ENCODE measurements around the gene TUT1. TPM values are rescaled to one million over a fixed set of nuclear protein-coding genes. Genes with fewer than 3 reads are reported as not detected.

Gene TUT1
- total and polyA plus RNA-seq, 2 experiments from 2014 or later = 12.8 to 22.2 TPM

GRCh38 chr11:62546929-62547625 lies 44.2 kb downstream of the TUT1 start (continued):
- TF ChIP-seq CTCF (conservative IDR thresholded peaks at IDR 0.05; ENCODE audit: low read depth in 2 of 2) (no peak), EZH2 (IDR thresholded peaks at IDR 0.05; ENCODE audit: low read depth, unreplicated experiment) (peak; percentile 70), NANOG (IDR thresholded peaks at IDR 0.05; ENCODE audit: borderline replicate concordance) (no peak), POLR2AphosphoS5 (IDR thresholded peaks at IDR 0.05; ENCODE audit: low read depth) (no peak), EZH2phosphoT487 (IDR thresholded peaks at IDR 0.05; ENCODE audit: unreplicated experiment) (peak; percentile 58), REST (IDR thresholded peaks at IDR 0.05; ENCODE audit: unreplicated experiment) (no peak), ZNF114 (CRISPR knock-in tag; IDR thresholded peaks at IDR 0.05) (no peak), CREB1 (CRISPR knock-in tag; IDR thresholded peaks at IDR 0.05; ENCODE audit: low read depth) (no peak), ETS1 (IDR thresholded peaks at IDR 0.05) (no peak), JUNB (IDR thresholded peaks at IDR 0.05; ENCODE audit: unreplicated experiment) (no peak)

GRCh38 chr11:62546244-62546928 lies 44.9 kb downstream of the TUT1 start, which contains the start of gene AHNAK:
AHNAK (minus strand) TSS chr11:62546806; CDS start chr11:62536098, 10,708 bp downstream.
- no peaks in the 10 kb centered on the region for H3K79me2 ChIP-seq (replicated peaks; ENCODE audit: insufficient read depth)
- H3K4me3 ChIP-seq = peak within 1 kb of the TSS; percentile 88
- H2AFZ ChIP-seq = peak within 1 kb of the TSS; percentile 94
- no peaks in the 10 kb centered on the region for H3K36me3 ChIP-seq (ENCODE audit: insufficient read depth)
- peak; percentile 24 for ATAC-seq
- H3K9me2 ChIP-seq (ENCODE audit: insufficient read depth) = no peaks in the 10 kb centered on the region
- no peak for TF ChIP-seq REST (IDR thresholded peaks at IDR 0.05; ENCODE audit: unreplicated experiment)
- TF ChIP-seq ETS1 (IDR thresholded peaks at IDR 0.05) = no peak
- TF ChIP-seq EZH2 (IDR thresholded peaks at IDR 0.05; ENCODE audit: low read depth, unreplicated experiment) = peak; percentile 68
- TF ChIP-seq POLR2AphosphoS5 (IDR thresholded peaks at IDR 0.05; ENCODE audit: low read depth) = no peak
- TF ChIP-seq STAT1 (IDR thresholded peaks at IDR 0.05; ENCODE audit: unreplicated experiment) = no peak
- no peak for TF ChIP-seq ZNF331 (CRISPR knock-in tag; IDR thresholded peaks at IDR 0.05; ENCODE audit: low read depth)
- no peak for TF ChIP-seq ZNF114 (CRISPR knock-in tag; IDR thresholded peaks at IDR 0.05)
- no peak within 1 kb of the TSS for H3K27ac Mint-ChIP-seq
- H3F3A ChIP-seq (replicated peaks; ENCODE audit: low read depth) = 0 out of 2 replicates have a peak, but pooled peaks cover 3% of the 10 kb centered on the region
- peak; percentile 76 for DNase-seq (ENCODE audit: low spot score)
- peaks cover 38% of the 10 kb centered on the region; the same call in 1 of the 2 replicates for H3K4me1 ChIP-seq (ENCODE audit: insufficient read depth)
- H3K27me3 ChIP-seq (ENCODE audit: insufficient read depth) = peaks cover 99% of the 10 kb centered on the region
- H3K4me2 ChIP-seq = peak within 1 kb of the TSS; percentile 96
- H3K4me3 Mint-ChIP-seq = peak within 1 kb of the TSS; percentile 83
- H3K4me1 Mint-ChIP-seq = peaks cover 50% of the 10 kb centered on the region
- H3K27ac ChIP-seq (ENCODE audit: low read depth) = no peak within 1 kb of the TSS
- H3K36me3 Mint-ChIP-seq (ENCODE audit: low read depth) = no peaks in the 10 kb centered on the region
- no peaks in the 10 kb centered on the region; the same call in 2 of the 3 replicates for H3K9me3 Mint-ChIP-seq
- H4K20me1 ChIP-seq (replicated peaks; ENCODE audit: insufficient read depth) = peaks cover 3% of the 10 kb centered on the region; the same call in 1 of the 2 replicates
- H3K27me3 Mint-ChIP-seq (ENCODE audit: insufficient read depth, low read depth, poor library complexity) = peaks cover 83% of the 10 kb centered on the region

All from GM23338 (cell line).